ENCODE measurements around the gene GOLGA6L10.

Gene GOLGA6L10

GRCh38 chr15:82298032-82298431 lies 51.2 kb downstream of the GOLGA6L10 start:
- no peak for DNase-seq

- no peak for DNase-seq
Measured at GRCh38 chr15:82297546-82297945, 51.7 kb downstream of the GOLGA6L10 start.

- no peak for DNase-seq
Measured at GRCh38 chr15:82294061-82294690, 55.1 kb downstream of the GOLGA6L10 start.

GRCh38 chr15:82292271-82292670 lies 57.0 kb downstream of the GOLGA6L10 start:
- DNase-seq = no peak
